B cell (primary cell): Measurements from ENCODE around the gene GCH1. TPM values are rescaled to one million over a fixed set of nuclear protein-coding genes. Genes with fewer than 3 reads are reported as not detected.

Experiments used
- ATAC-seq: fragments of 200-7000 bp; cut with Tn5 transposase; one replicate; pipeline ENCODE4 v1.10.0; 2021; ENCODE audit warnings: low read depth, mild to moderate bottlenecking, moderate number of reproducible peaks, moderate library complexity
- CTCF ChIA-PET: fragments of 350-600 bp; sonication (Branson Sonifier 250); formaldehyde crosslinking; loops from one replicate; lab custom pipeline; 2021; ENCODE audit warnings: antibody characterized with exemption, inconsistent platforms; lab: Charles Lee
- POLR2A ChIA-PET: fragments of 350-600 bp; sonication (Branson Sonifier 250); formaldehyde crosslinking; loops from one replicate; lab custom pipeline; 2021; ENCODE audit warnings: antibody characterized with exemption; lab: Charles Lee
- DNase-seq: peaks from one replicate; pipeline ENCODE4 v3.0.0; 2013
- H2AFZ ChIP-seq: 2 replicates; pipeline ENCODE4 v1.6.1; 2012; ENCODE audit warnings: mild to moderate bottlenecking, low read depth, low read length; ENCODE audit not compliant: insufficient read depth, poor library complexity, severe bottlenecking
- H3K27ac ChIP-seq, 2 donors: 1 replicate in 1 of 2; 2 replicates in 1 of 2; pipeline ENCODE4 v1.5.1; 2012 to 2013; ENCODE audit warnings: low read length in 2 of 2, mild to moderate bottlenecking in 2 of 2, moderate library complexity in 1 of 2
- H3K27me3 ChIP-seq, 4 experiments: fragments of 200-600 bp in 1 of 4; sonication (generic) in 1 of 4; replicated peaks in 1 of 4; 1 replicate in 2 of 4; 2 replicates in 2 of 4; pipeline versions ENCODE4 v1.6.1 to v1.7.0; 2013 to 2016; ENCODE audit warnings: low read length in 3 of 4, mild to moderate bottlenecking in 2 of 4, mixed read lengths in 1 of 4, moderate library complexity in 1 of 4; ENCODE audit not compliant: insufficient read depth in 4 of 4, control insufficient read depth in 3 of 4; ENCODE audit errors: control extremely low read depth in 1 of 4
- H3K36me3 ChIP-seq, 2 experiments: replicated peaks in 1 of 2; 1 replicate in 1 of 2; 2 replicates in 1 of 2; pipeline versions ENCODE4 v1.6.1 to v1.7.1; 2013; ENCODE audit warnings: low read length in 1 of 2; ENCODE audit not compliant: insufficient read depth in 2 of 2, control insufficient read depth in 1 of 2; ENCODE audit errors: control extremely low read depth in 1 of 2, extremely low read depth in 1 of 2
- H3K4me1 ChIP-seq, 2 donors: fragments of 200-600 bp in 1 of 2; sonication (generic) in 1 of 2; 1 replicate in 1 of 2; 2 replicates in 1 of 2; pipeline versions ENCODE4 v1.5.1 to v1.6.1; 2013 to 2017; ENCODE audit warnings: low read length in 2 of 2; ENCODE audit not compliant: control insufficient read depth in 2 of 2, insufficient read depth in 2 of 2
- H3K4me2 ChIP-seq: replicated peaks from 2 replicates; pipeline ENCODE3; 2012; ENCODE audit warnings: mild to moderate bottlenecking, low read depth, low read length; ENCODE audit not compliant: poor library complexity, severe bottlenecking
- H3K4me3 ChIP-seq, 5 experiments: fragments of 200-600 bp in 1 of 5; sonication (generic) in 1 of 5; 1 replicate in 3 of 5; 2 replicates in 2 of 5; pipeline versions ENCODE4 v1.5.1 to v1.7.0; 2011 to 2016; ENCODE audit warnings: low read length in 4 of 5, mild to moderate bottlenecking in 4 of 5, low read depth in 2 of 5, control low read depth in 1 of 5, moderate library complexity in 1 of 5; ENCODE audit not compliant: insufficient read depth in 1 of 5; ENCODE audit errors: control extremely low read depth in 1 of 5, extremely low read depth in 1 of 5
- H3K79me2 ChIP-seq: fragments of 200-600 bp; sonication (generic); one replicate; pipeline ENCODE4 v1.6.0; 2016; ENCODE audit warnings: low read length; ENCODE audit not compliant: control insufficient read depth, insufficient read depth
- H3K9ac ChIP-seq: fragments of 200-600 bp; sonication (generic); 2 replicates; pipeline ENCODE4 v1.6.1; 2017; ENCODE audit warnings: mild to moderate bottlenecking, low read length, moderate library complexity
- H3K9me3 ChIP-seq, 3 donors: one replicate each; pipeline versions ENCODE4 v1.6.1 to v1.7.1; 2013; ENCODE audit warnings: low read length in 2 of 3; ENCODE audit not compliant: control insufficient read depth in 2 of 3, insufficient read depth in 1 of 3; ENCODE audit errors: control extremely low read depth in 1 of 3
- H4K20me1 ChIP-seq: 2 replicates; pipeline ENCODE4 v1.6.0; 2012; ENCODE audit warnings: mild to moderate bottlenecking, low read length; ENCODE audit not compliant: insufficient read depth, control insufficient read depth, poor library complexity, severe bottlenecking
- H3K27ac Mint-ChIP-seq: one replicate; pipeline ENCODE4 v1.8.0; 2021; ENCODE audit warnings: mixed read lengths
- H3K27me3 Mint-ChIP-seq: one replicate; pipeline ENCODE4 v1.8.0; 2021; ENCODE audit warnings: mixed read lengths
- H3K4me1 Mint-ChIP-seq: one replicate; pipeline ENCODE4 v1.8.0; 2021; ENCODE audit warnings: mixed read lengths
- H3K4me3 Mint-ChIP-seq: one replicate; pipeline ENCODE4 v1.8.0; 2021; ENCODE audit warnings: mixed read lengths
- H3K9me3 Mint-ChIP-seq: one replicate; pipeline ENCODE4 v1.8.0; 2022; ENCODE audit warnings: mixed read lengths; ENCODE audit not compliant: insufficient read depth
- EZH2 ChIP-seq: IDR thresholded peaks from 2 replicates; pipeline ENCODE4 v1.6.1; 2012; ENCODE audit warnings: borderline replicate concordance, low read depth, mild to moderate bottlenecking, moderate library complexity, low read length; ENCODE audit not compliant: insufficient read depth, poor library complexity, severe bottlenecking
- WGBS: methylation state at CpG from one replicate; pipeline ENCODE4 v1.1.5; 2013; ENCODE audit warnings: missing lambda C conversion rate; ENCODE audit not compliant: insufficient coverage; 5-methylcytosine and 5-hydroxymethylcytosine counted together
- intact Hi-C: fragments of 100-400 bp; cut with micrococcal nuclease; formaldehyde crosslinking; loops from one replicate; pipeline ENCODE4 v1.10.0; 2022
- polyA plus RNA-seq: library from polyadenylated mRNA; depleted of rRNA; stranded (reverse); fragments of >200 nt; gene quantifications from 2 replicates; pipeline ENCODE4 v1.2.3, GENCODE V29; 2012
- total RNA-seq, 2 donors: library from RNA; stranded (reverse); fragments of 120-200 nt in 1 of 2; gene quantifications; 1 replicate in 1 of 2; 2 replicates in 1 of 2; pipeline versions ENCODE4 v1.2.3 to v1.2.4, GENCODE V29; 2013 to 2022
- TF ChIP-seq, protein P1 (sequence below): fragments of 200-600 bp; IDR thresholded peaks from one replicate; pipeline ENCODE4 v1.8.0; 2022; ENCODE audit warnings: antibody characterized with exemption, mild to moderate bottlenecking

The GCH1 gene
- total and polyA plus RNA-seq, 2 donors (not counting 1 experiment from before 2014, with no cell fraction given) = 17.0 to 24.6 TPM

- Histone ChIP-seq H3K4me1 (no peaks in the 10 kb centered on the region), H2AFZ (no peak overlapping the region), H3K27ac (no peak overlapping the region), H3K4me2 (no peak overlapping the region), H3K9ac (no peak overlapping the region), H3K4me3 (no peak overlapping the region), H4K20me1 (no peaks in the 10 kb centered on the region), H3K79me2 (no peaks in the 10 kb centered on the region), H3K36me3 (peaks cover 0 to 10% of the 10 kb centered on the region in 2 experiments), H3K9me3 (no peaks in the 10 kb centered on the region), H3K27me3 (no peaks in the 10 kb centered on the region)
- H3K4me3 Mint-ChIP-seq = no peak overlapping the region
- no peaks in the 10 kb centered on the region for H3K4me1 Mint-ChIP-seq
- no peak overlapping the region for H3K27ac Mint-ChIP-seq
- WGBS = no CpG with 5 or more reads among the region's 3 CpGs
- ATAC-seq (no peak), DNase-seq (no peak)
- TF ChIP-seq, protein P1, sequence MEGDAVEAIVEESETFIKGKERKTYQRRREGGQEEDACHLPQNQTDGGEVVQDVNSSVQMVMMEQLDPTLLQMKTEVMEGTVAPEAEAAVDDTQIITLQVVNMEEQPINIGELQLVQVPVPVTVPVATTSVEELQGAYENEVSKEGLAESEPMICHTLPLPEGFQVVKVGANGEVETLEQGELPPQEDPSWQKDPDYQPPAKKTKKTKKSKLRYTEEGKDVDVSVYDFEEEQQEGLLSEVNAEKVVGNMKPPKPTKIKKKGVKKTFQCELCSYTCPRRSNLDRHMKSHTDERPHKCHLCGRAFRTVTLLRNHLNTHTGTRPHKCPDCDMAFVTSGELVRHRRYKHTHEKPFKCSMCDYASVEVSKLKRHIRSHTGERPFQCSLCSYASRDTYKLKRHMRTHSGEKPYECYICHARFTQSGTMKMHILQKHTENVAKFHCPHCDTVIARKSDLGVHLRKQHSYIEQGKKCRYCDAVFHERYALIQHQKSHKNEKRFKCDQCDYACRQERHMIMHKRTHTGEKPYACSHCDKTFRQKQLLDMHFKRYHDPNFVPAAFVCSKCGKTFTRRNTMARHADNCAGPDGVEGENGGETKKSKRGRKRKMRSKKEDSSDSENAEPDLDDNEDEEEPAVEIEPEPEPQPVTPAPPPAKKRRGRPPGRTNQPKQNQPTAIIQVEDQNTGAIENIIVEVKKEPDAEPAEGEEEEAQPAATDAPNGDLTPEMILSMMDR = no peak
- no peak for TF ChIP-seq EZH2
- no peaks in the 10 kb centered on the region for H3K27me3 Mint-ChIP-seq
- POLR2A ChIA-PET = no interaction called here
- no peaks in the 10 kb centered on the region for H3K9me3 Mint-ChIP-seq
- CTCF ChIA-PET = no interaction called here
- intact Hi-C loops = no loop called here
These were observed 62.3 kb downstream of the GCH1 start for GRCh38 chr14:54840336-54840735.

DNA sequence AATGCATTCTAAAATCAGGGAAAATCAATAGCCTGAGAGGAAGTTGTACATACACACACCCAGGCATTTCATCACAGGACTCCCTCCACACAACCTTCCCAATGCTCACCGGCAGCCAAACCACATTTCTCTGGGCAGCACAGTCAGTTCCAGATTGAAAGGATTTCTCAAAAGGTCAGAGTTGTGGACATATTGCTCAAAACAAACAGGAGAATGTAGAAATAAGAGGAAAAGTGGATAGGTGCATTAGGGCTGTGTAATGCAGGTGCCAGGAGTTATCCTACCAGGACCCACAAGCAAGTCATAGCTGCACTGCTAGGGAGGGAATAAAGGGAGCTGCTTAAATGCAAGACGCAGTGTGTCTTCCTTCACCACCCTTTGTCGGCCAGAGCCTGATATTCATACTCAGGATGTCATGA lies 62.9 kb downstream of the GCH1 start:
- Mint-ChIP-seq H3K27ac (no peak overlapping the region), H3K4me1 (no peaks in the 10 kb centered on the region), H3K9me3 (no peaks in the 10 kb centered on the region), H3K4me3 (no peak overlapping the region), H3K27me3 (no peaks in the 10 kb centered on the region)
- no peak for TF ChIP-seq EZH2
- TF ChIP-seq, protein P1 = no peak
- ChIA-PET CTCF (no interaction called here), POLR2A (no interaction called here)
- Histone ChIP-seq H4K20me1 (no peaks in the 10 kb centered on the region), H3K79me2 (no peaks in the 10 kb centered on the region), H3K4me2 (no peak overlapping the region), H3K4me1 (no peaks in the 10 kb centered on the region), H2AFZ (no peak overlapping the region), H3K9me3 (no peaks in the 10 kb centered on the region), H3K27ac (no peak overlapping the region), H3K9ac (no peak overlapping the region), H3K36me3 (peaks cover 0 to 10% of the 10 kb centered on the region in 2 experiments), H3K27me3 (no peaks in the 10 kb centered on the region), H3K4me3 (no peak overlapping the region)
- intact Hi-C loops = no loop called here
- DNase-seq (no peak), ATAC-seq (no peak)
- no CpG with 5 or more reads among the region's 3 CpGs for WGBS
